Left ventricle myocardium inferior (tissue), 1 donor: ENCODE data around the gene CES4A. TPM values are rescaled to one million over a fixed set of nuclear protein-coding genes. Genes with fewer than 3 reads are reported as not detected.
A peak's percentile ranks its signal among the peaks of the same experiment; 100 is the strongest.

Source experiments
- DNase-seq: peaks from one replicate; pipeline ENCODE4 v3.0.0-alpha.2; 2020
- H3K27ac ChIP-seq: fragments of 200-600 bp; replicated peaks from 2 replicates; pipeline ENCODE4 v1.8.0; 2021
- H3K27me3 ChIP-seq: fragments of 200-600 bp; 2 replicates; pipeline ENCODE4 v1.8.0; 2021; ENCODE audit warnings: low read depth
- H3K36me3 ChIP-seq: fragments of 200-600 bp; 2 replicates; pipeline ENCODE4 v1.8.0; 2021
- H3K4me1 ChIP-seq: fragments of 200-600 bp; 2 replicates; pipeline ENCODE4 v1.8.0; 2021
- H3K4me3 ChIP-seq: fragments of 200-600 bp; 2 replicates; pipeline ENCODE4 v1.8.0; 2021; ENCODE audit warnings: mild to moderate bottlenecking, moderate library complexity
- H3K9me3 ChIP-seq: fragments of 200-600 bp; replicated peaks from 2 replicates; pipeline ENCODE4 v1.8.0; 2021
- CTCF ChIP-seq: fragments of 200-600 bp; IDR thresholded peaks from 2 replicates; pipeline ENCODE4 v1.8.0; 2021; ENCODE audit warnings: antibody characterized with exemption, mild to moderate bottlenecking, borderline replicate concordance
- intact Hi-C: fragments of 100-400 bp; cut with micrococcal nuclease; formaldehyde crosslinking; loops from one replicate; pipeline ENCODE4 v1.11.0; 2022
- total RNA-seq: library from RNA; stranded (reverse); fragmentation: NEBNext Ultra II Directional; extraction: Animal tissue kit (Norgen Biotek cat#: 25700); gene quantifications from one replicate; pipeline ENCODE4 v1.2.1, GENCODE V29; 2021
- donor health status: DM: no; HTN: yes; CAD: no; lungs with severe emphysema.

The CES4A gene
- total RNA-seq, 1 donor from 2014 or later = 11.0 TPM

DNA sequence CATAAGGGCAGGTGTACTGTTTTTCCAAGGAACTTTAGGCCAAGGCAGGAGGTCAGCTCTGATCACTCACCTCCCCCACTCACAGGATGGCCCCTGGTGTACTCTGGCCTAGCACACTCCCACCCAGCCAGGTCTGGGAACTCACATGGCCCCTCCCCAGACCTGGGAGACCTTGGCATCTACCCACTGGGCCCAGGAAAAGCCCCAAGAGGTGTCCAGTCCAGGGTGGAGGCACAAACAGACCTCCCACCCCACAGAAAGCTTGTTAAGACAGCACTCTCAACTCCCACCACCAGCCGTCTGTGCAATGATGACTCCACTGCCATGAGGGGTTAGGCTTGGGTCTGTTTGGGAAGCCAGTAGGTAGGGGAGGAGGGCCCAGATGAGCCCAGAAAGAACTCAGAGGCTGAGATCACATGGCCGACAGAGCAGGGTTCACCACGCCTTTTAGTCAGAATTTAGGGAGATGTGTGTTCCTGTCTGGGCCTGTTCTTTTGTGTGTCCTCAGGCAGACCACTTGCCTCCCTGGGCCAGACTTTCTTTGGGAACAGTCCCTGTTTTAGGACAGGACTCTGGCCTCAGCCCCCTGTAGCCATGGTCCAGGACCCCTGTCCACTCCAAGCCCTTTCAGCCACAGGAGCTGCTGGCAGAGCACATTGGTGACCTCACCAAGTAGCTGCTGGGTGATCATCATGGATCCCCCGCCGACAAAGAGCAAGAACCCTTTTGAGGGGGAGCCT is 28.5 kb downstream of the CES4A start:
- H3K36me3 ChIP-seq = no peaks in the 10 kb centered on the region
- intact Hi-C loops = no loop called here
- H3K27ac ChIP-seq = no peak overlapping the region
- H3K4me3 ChIP-seq = no peak overlapping the region
- no peak for TF ChIP-seq CTCF
- H3K4me1 ChIP-seq = peaks cover 21% of the 10 kb centered on the region
- H3K9me3 ChIP-seq = no peaks in the 10 kb centered on the region
- DNase-seq = no peak
- no peaks in the 10 kb centered on the region for H3K27me3 ChIP-seq

DNA sequence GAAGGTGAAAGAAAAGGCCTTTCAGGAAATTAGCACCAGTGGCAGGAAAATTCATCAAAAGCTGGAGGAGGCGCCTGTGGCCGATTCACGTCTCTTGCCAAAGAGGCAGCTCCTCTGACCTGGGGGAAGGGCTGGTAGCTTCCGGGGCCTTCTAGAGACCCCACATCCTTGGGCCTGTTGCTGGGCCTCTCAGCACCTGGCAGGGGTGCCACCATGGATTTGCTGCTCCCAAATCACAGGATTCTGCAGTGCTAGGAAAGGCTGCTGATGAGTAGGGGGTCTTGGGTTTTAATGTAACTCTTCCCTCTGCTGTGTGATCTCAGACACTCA is 29.0 kb downstream of the CES4A start:
- intact Hi-C loops = no loop called here
- Histone ChIP-seq H3K27me3 (no peaks in the 10 kb centered on the region), H3K4me1 (peaks cover 21% of the 10 kb centered on the region), H3K9me3 (no peaks in the 10 kb centered on the region), H3K36me3 (no peaks in the 10 kb centered on the region), H3K4me3 (no peak overlapping the region), H3K27ac (no peak overlapping the region)
- DNase-seq = no peak
- TF ChIP-seq CTCF = no peak

DNA sequence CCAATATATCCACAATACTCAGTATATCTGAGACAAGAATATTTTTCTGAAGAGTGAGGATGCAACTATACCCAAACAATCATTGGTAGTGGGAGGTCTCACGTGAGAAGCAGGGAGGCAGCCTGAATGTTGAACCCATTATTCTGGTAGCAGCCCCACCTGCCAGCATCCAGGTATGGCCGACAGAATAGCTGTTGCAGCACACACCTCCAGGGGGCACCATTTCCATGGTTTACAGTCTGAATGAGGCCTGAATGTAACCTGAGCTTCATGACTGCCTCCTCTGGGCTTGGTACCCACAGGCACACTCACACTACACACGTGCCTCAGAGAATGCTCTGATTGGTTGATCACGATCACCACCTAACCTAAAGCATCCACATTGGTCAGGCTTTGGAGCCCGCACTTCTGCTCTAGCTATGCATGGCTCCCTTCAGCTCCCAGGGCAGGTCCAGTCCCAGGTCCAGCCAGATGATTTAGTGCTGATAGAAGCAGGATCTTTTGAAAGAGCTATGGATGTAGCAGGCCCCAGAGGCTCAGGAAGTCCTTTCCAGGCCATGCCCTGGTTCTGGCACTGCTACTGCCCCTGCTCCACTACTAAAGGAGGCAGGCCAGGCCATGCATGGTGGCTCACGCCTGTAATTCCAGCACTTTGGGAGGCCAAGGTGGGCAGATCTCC is 29.6 kb downstream of the CES4A start:
- DNase-seq = no peak
- Histone ChIP-seq H3K4me3 (no peak overlapping the region), H3K27ac (no peak overlapping the region), H3K9me3 (no peaks in the 10 kb centered on the region), H3K36me3 (no peaks in the 10 kb centered on the region), H3K4me1 (peaks cover 26% of the 10 kb centered on the region), H3K27me3 (no peaks in the 10 kb centered on the region)
- intact Hi-C loops = no loop called here
- peak; percentile 58 for TF ChIP-seq CTCF

DNA sequence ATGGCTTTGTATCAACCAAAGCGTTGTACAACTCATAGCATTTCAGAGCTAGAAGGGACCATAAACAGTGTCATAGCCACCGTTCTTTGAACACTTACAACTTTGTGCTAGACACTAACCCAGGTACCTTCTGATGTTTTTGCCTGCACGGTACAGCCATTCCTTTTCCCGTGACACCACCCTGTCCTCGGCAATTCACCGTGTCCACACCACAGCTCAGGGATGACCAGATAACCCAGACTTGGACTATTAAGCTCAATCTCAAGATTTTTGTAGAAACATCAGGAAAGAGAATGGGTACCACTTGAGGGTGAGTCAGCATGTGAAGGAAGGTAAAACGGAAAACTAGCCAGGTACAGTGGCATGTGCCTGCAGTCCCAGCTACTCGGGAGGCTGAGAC is 30.8 kb downstream of the CES4A start:
- no peaks in the 10 kb centered on the region for H3K27me3 ChIP-seq
- H3K4me3 ChIP-seq = no peak overlapping the region
- no peak overlapping the region for H3K27ac ChIP-seq
- TF ChIP-seq CTCF = no peak
- DNase-seq = no peak
- peaks cover 17% of the 10 kb centered on the region for H3K4me1 ChIP-seq
- intact Hi-C loops = no loop called here
- no peaks in the 10 kb centered on the region for H3K36me3 ChIP-seq
- H3K9me3 ChIP-seq = no peaks in the 10 kb centered on the region

DNA sequence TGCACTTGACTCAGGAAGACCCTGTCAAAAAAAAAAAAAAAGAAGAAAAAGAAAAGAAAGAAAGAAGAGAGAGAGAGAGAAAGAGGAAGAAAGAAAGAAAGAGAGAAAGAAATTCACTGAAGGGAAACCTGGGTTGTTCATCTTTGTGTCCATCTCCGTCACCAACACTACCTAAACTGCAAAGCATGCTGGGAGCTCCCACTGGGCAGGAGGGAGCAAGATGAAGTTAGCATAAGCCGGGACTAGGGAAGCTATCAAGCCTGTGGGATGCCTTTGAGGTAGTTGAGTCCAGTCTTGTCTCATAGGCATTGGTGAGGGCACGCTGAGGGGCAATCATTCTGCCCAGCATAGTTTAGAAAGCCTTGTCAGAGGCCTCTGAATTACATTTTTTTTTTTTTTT is 32.9 kb downstream of the CES4A start:
- H3K4me3 ChIP-seq = no peak overlapping the region
- H3K27me3 ChIP-seq = no peaks in the 10 kb centered on the region
- intact Hi-C loops = no loop called here
- no peaks in the 10 kb centered on the region for H3K36me3 ChIP-seq
- no peak for TF ChIP-seq CTCF
- H3K9me3 ChIP-seq = no peaks in the 10 kb centered on the region
- no peak overlapping the region for H3K27ac ChIP-seq
- DNase-seq = no peak
- peaks cover 7% of the 10 kb centered on the region for H3K4me1 ChIP-seq
